PFSK-1 (cell line): ENCODE results near the gene INF2.

Experiments used
- FOXP2 ChIP-seq: optimal IDR thresholded peaks from 2 replicates; pipeline ENCODE3; 2011; ENCODE audit warnings: borderline replicate concordance, control low read depth, inconsistent platforms; ENCODE audit not compliant: insufficient read depth; ENCODE audit errors: extremely low read length, extremely low read depth
- POLR2AphosphoS5 ChIP-seq: IDR thresholded peaks from 2 replicates; pipeline ENCODE4 v1.6.1; 2012; ENCODE audit warnings: low read depth, mild to moderate bottlenecking, control low read depth, low read length, moderate library complexity
- SIN3A ChIP-seq: IDR thresholded peaks from 2 replicates; pipeline ENCODE4 v1.6.1; 2012; ENCODE audit warnings: mild to moderate bottlenecking, low read length, moderate library complexity, borderline replicate concordance; ENCODE audit not compliant: insufficient read depth
- TAF1 ChIP-seq: IDR thresholded peaks from 2 replicates; pipeline ENCODE4 v1.6.1; 2012; ENCODE audit warnings: low read length, control low read depth, borderline replicate concordance; ENCODE audit not compliant: insufficient read depth
- TF ChIP-seq, protein P1 (sequence below), 2 experiments: IDR thresholded peaks; 2 replicates each; pipeline versions ENCODE4 v1.6.1 to v1.8.0; 2011 to 2012; ENCODE audit warnings: low read depth in 2 of 2, low read length in 2 of 2, control low read depth in 1 of 2, inconsistent platforms in 1 of 2, mild to moderate bottlenecking in 1 of 2, moderate library complexity in 1 of 2; ENCODE audit not compliant: insufficient read depth in 1 of 2

DNA sequence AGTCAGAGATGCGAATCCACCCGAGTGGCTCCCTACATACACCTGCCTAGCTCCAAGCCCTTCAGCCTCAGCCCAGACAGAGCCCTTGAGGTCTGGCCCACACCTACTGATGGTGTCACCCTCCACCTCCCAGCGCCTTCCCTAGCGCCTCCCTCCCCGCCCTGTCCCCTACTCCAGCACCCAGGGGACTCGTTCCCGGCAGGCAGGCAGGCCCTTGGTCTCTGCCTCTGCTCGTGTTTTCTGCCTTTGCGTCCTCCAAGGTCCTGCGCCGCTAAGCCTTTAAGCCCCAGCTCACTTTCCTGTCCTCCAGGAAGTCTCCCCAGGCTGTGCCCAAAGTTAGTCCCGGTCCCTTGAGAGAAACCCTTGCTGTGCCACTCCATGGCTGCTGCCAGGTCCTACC lies 12.7 kb downstream of the INF2 start:
- no peak for TF ChIP-seq TAF1
- TF ChIP-seq, protein P1, sequence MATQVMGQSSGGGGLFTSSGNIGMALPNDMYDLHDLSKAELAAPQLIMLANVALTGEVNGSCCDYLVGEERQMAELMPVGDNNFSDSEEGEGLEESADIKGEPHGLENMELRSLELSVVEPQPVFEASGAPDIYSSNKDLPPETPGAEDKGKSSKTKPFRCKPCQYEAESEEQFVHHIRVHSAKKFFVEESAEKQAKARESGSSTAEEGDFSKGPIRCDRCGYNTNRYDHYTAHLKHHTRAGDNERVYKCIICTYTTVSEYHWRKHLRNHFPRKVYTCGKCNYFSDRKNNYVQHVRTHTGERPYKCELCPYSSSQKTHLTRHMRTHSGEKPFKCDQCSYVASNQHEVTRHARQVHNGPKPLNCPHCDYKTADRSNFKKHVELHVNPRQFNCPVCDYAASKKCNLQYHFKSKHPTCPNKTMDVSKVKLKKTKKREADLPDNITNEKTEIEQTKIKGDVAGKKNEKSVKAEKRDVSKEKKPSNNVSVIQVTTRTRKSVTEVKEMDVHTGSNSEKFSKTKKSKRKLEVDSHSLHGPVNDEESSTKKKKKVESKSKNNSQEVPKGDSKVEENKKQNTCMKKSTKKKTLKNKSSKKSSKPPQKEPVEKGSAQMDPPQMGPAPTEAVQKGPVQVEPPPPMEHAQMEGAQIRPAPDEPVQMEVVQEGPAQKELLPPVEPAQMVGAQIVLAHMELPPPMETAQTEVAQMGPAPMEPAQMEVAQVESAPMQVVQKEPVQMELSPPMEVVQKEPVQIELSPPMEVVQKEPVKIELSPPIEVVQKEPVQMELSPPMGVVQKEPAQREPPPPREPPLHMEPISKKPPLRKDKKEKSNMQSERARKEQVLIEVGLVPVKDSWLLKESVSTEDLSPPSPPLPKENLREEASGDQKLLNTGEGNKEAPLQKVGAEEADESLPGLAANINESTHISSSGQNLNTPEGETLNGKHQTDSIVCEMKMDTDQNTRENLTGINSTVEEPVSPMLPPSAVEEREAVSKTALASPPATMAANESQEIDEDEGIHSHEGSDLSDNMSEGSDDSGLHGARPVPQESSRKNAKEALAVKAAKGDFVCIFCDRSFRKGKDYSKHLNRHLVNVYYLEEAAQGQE (IDR thresholded peaks at IDR 0.05; ENCODE audit: insufficient read depth in 1 of 2, low read depth in 2 of 2, low read length in 2 of 2) = no peak
- TF ChIP-seq POLR2AphosphoS5 = no peak
- no peak for TF ChIP-seq SIN3A
- TF ChIP-seq FOXP2 = no peak
